Measurements from ENCODE around the gene SGSM1. TPM values are rescaled to one million over a fixed set of nuclear protein-coding genes. Genes with fewer than 3 reads are reported as not detected.

SGSM1 gene
- total RNA-seq, 4 donors from 2014 or later: 0.88 to 4.9 (median 3.0) TPM

- Histone ChIP-seq H3K36me3 (no peaks in the 10 kb centered on the region), H3K4me3 (no peak overlapping the region), H3K27ac (no peak overlapping the region), H3K27me3 (no peaks in the 10 kb centered on the region), H3K9me3 (no peaks in the 10 kb centered on the region), H3K4me1 (no peaks in the 10 kb centered on the region)
- TF ChIP-seq CTCF (IDR thresholded peaks at IDR 0.05) (no peak), POLR2A (IDR thresholded peaks at IDR 0.05) (no peak)
- intact Hi-C loops (cut with DNase I; ENCODE audit: low total_unique reads): no loop called here
- no peak for DNase-seq
Observed at GRCh38 chr22:24841261-24841660, 35.2 kb downstream of the SGSM1 start.

GRCh38 chr22:24843048-24843447 lies 37.0 kb downstream of the SGSM1 start:
- Histone ChIP-seq H3K9me3 (no peaks in the 10 kb centered on the region), H3K27me3 (no peaks in the 10 kb centered on the region), H3K4me3 (no peak overlapping the region), H3K27ac (no peak overlapping the region), H3K36me3 (no peaks in the 10 kb centered on the region), H3K4me1 (no peaks in the 10 kb centered on the region)
- no peak for TF ChIP-seq POLR2A (IDR thresholded peaks at IDR 0.05)
- no peak for TF ChIP-seq CTCF (IDR thresholded peaks at IDR 0.05)
- no peak for DNase-seq
- intact Hi-C loops (cut with DNase I; ENCODE audit: low total_unique reads): no loop called here

GRCh38 chr22:24845041-24845898 lies 39.3 kb downstream of the SGSM1 start:
- Histone ChIP-seq H3K4me1 (no peaks in the 10 kb centered on the region), H3K4me3 (no peak overlapping the region), H3K9me3 (no peaks in the 10 kb centered on the region), H3K36me3 (no peaks in the 10 kb centered on the region), H3K27ac (no peak overlapping the region), H3K27me3 (no peaks in the 10 kb centered on the region)
- no peak for DNase-seq
- no peak for TF ChIP-seq POLR2A (IDR thresholded peaks at IDR 0.05)
- no peak for TF ChIP-seq CTCF (IDR thresholded peaks at IDR 0.05)
- intact Hi-C loops (cut with DNase I; ENCODE audit: low total_unique reads): no loop called here

GRCh38 chr22:24847490-24847889 lies 41.5 kb downstream of the SGSM1 start:
- intact Hi-C loops (cut with DNase I; ENCODE audit: low total_unique reads): no loop called here
- Histone ChIP-seq H3K27ac (no peak overlapping the region), H3K36me3 (no peaks in the 10 kb centered on the region), H3K4me1 (no peaks in the 10 kb centered on the region), H3K4me3 (no peak overlapping the region), H3K9me3 (no peaks in the 10 kb centered on the region), H3K27me3 (no peaks in the 10 kb centered on the region)
- DNase-seq: no peak
- TF ChIP-seq CTCF (IDR thresholded peaks at IDR 0.05): no peak
- TF ChIP-seq POLR2A (IDR thresholded peaks at IDR 0.05): no peak

GRCh38 chr22:24848559-24849168 lies 42.7 kb downstream of the SGSM1 start:
- DNase-seq: no peak
- H3K27ac ChIP-seq: no peak overlapping the region
- H3K4me3 ChIP-seq: no peak overlapping the region
- H3K9me3 ChIP-seq: no peaks in the 10 kb centered on the region
- no peak for TF ChIP-seq POLR2A (IDR thresholded peaks at IDR 0.05)
- H3K36me3 ChIP-seq: no peaks in the 10 kb centered on the region
- H3K4me1 ChIP-seq: no peaks in the 10 kb centered on the region
- intact Hi-C loops (cut with DNase I; ENCODE audit: low total_unique reads): no loop called here
- H3K27me3 ChIP-seq: no peaks in the 10 kb centered on the region
